Stimulated activated CD4-positive, alpha-beta T cell treated with anti-CD3 and anti-CD28 coated beads, Interleukin-12 subunit alpha, Interleukin-12 subunit beta, amount 100 ng/mL, for 4 hours (primary cell): ENCODE results near the gene PRKAR2B.

Experiments used
- DNase-seq: peaks from one replicate; pipeline ENCODE4 v3.0.0-alpha.2; 2020

Gene PRKAR2B

GRCh38 chr7:107196834-107197610, 152.5 kb downstream of the PRKAR2B start:
- no peak for DNase-seq

- no peak for DNase-seq
Measured at GRCh38 chr7:107201795-107202450, 157.4 kb downstream of the PRKAR2B start.

- no peak for DNase-seq
Measured at GRCh38 chr7:107203607-107204006, 159.1 kb downstream of the PRKAR2B start.

GRCh38 chr7:107206136-107206535, 161.6 kb downstream of the PRKAR2B start:
- no peak for DNase-seq

- no peak for DNase-seq
Measured at GRCh38 chr7:107206706-107207105, 162.2 kb downstream of the PRKAR2B start.

- no peak for DNase-seq
Measured at GRCh38 chr7:107207459-107207858, 163.0 kb downstream of the PRKAR2B start.

- DNase-seq: no peak
Measured at GRCh38 chr7:107208024-107208521, 163.6 kb downstream of the PRKAR2B start.

GRCh38 chr7:107208563-107208962, 164.1 kb downstream of the PRKAR2B start:
- no peak for DNase-seq

GRCh38 chr7:107209565-107209964, 165.1 kb downstream of the PRKAR2B start:
- DNase-seq: no peak

- DNase-seq: no peak
Measured at GRCh38 chr7:107210400-107210799, 165.9 kb downstream of the PRKAR2B start.
